Activated B cell treated with CpG ODN at 0.5 μM for 24 hours (primary cell): ENCODE measurements around the gene ZBTB37. TPM values are rescaled to one million over a fixed set of nuclear protein-coding genes. Genes with fewer than 3 reads are reported as not detected.
"Not testable (repeated sequence)": the region's sequence is repeated elsewhere in the genome, so short reads cannot be mapped to it uniquely, and the experiment has no call there.

Experiments used
- ATAC-seq: fragments of 200-7000 bp; cut with Tn5 transposase; one replicate; pipeline ENCODE4 v1.10.0; 2021; ENCODE audit warnings: low read depth, mild to moderate bottlenecking, moderate library complexity
- CTCF ChIA-PET: fragments of 350-600 bp; sonication (Branson Sonifier 250); formaldehyde crosslinking; loops from one replicate; lab custom pipeline; 2021; ENCODE audit warnings: antibody characterized with exemption; lab: Charles Lee
- POLR2A ChIA-PET: fragments of 350-600 bp; sonication (Branson Sonifier 250); formaldehyde crosslinking; loops from one replicate; lab custom pipeline; 2021; ENCODE audit warnings: antibody characterized with exemption; lab: Charles Lee
- DNase-seq: peaks from one replicate; pipeline ENCODE4 v3.0.0; 2022
- H3K27ac Mint-ChIP-seq: one replicate; pipeline ENCODE4 v1.8.0; 2020; ENCODE audit warnings: mixed read lengths
- H3K27me3 Mint-ChIP-seq: one replicate; pipeline ENCODE4 v1.8.0; 2021; ENCODE audit warnings: mixed read lengths
- H3K36me3 Mint-ChIP-seq: one replicate; pipeline ENCODE4 v1.8.0; 2021; ENCODE audit warnings: low read depth, mixed read lengths
- H3K4me1 Mint-ChIP-seq: one replicate; pipeline ENCODE4 v1.8.0; 2021; ENCODE audit warnings: mixed read lengths
- H3K4me3 Mint-ChIP-seq: one replicate; pipeline ENCODE4 v1.8.0; 2020; ENCODE audit warnings: mild to moderate bottlenecking, mixed read lengths
- H3K9me3 Mint-ChIP-seq: one replicate; pipeline ENCODE4 v1.8.0; 2020; ENCODE audit warnings: mixed read lengths
- CTCF ChIP-seq: fragments of 200-600 bp; IDR thresholded peaks from one replicate; pipeline ENCODE4 v1.8.0; 2022; ENCODE audit warnings: antibody characterized with exemption, mild to moderate bottlenecking
- intact Hi-C: fragments of 100-400 bp; cut with micrococcal nuclease; formaldehyde crosslinking; loops from one replicate; pipeline ENCODE4 v1.15.1; 2024
- total RNA-seq: library from RNA; stranded (reverse); gene quantifications from 2 replicates; pipeline ENCODE4 v1.2.3, GENCODE V29; 2022

The ZBTB37 gene
- total RNA-seq, 1 donor from 2014 or later: 24.6 TPM

- Mint-ChIP-seq H3K27ac (peak overlapping the region; percentile 26), H3K4me1 (peaks cover 2% of the 10 kb centered on the region), H3K27me3 (no peaks in the 10 kb centered on the region), H3K9me3 (no peaks in the 10 kb centered on the region), H3K36me3 (peaks cover 53% of the 10 kb centered on the region), H3K4me3 (no peak overlapping the region)
- ChIA-PET POLR2A (no interaction called here), CTCF (no interaction called here)
- DNase-seq: no peak
- TF ChIP-seq CTCF: no peak
- ATAC-seq: no peak
- intact Hi-C loops: no loop called here
Observed at GRCh38 chr1:173878251-173878650, 10.1 kb downstream of the ZBTB37 start.

GRCh38 chr1:173881117-173881516, 12.9 kb downstream of the ZBTB37 start:
- DNase-seq, H3K4me3 Mint-ChIP-seq, intact Hi-C loops, H3K4me1 Mint-ChIP-seq, ATAC-seq, H3K27me3 Mint-ChIP-seq, H3K27ac Mint-ChIP-seq, POLR2A ChIA-PET, CTCF ChIA-PET, H3K9me3 Mint-ChIP-seq: not testable (repeated sequence)
- H3K36me3 Mint-ChIP-seq: peaks cover 51% of the 10 kb centered on the region

- H3K27ac Mint-ChIP-seq: no peak overlapping the region
- H3K4me3 Mint-ChIP-seq: no peak overlapping the region
- intact Hi-C loops: no loop called here
- no peaks in the 10 kb centered on the region for H3K4me1 Mint-ChIP-seq
- no peaks in the 10 kb centered on the region for H3K27me3 Mint-ChIP-seq
- ChIA-PET CTCF (no interaction called here), POLR2A (no interaction called here)
- no peak for ATAC-seq
- TF ChIP-seq CTCF: no peak
- no peaks in the 10 kb centered on the region for H3K9me3 Mint-ChIP-seq
- DNase-seq: no peak
- H3K36me3 Mint-ChIP-seq: peaks cover 41% of the 10 kb centered on the region
Observed at GRCh38 chr1:173884701-173885100, 16.5 kb downstream of the ZBTB37 start.

- no peak for TF ChIP-seq CTCF
- DNase-seq (no peak), ATAC-seq (no peak)
- intact Hi-C loops: no loop called here
- Mint-ChIP-seq H3K9me3 (no peaks in the 10 kb centered on the region), H3K4me1 (no peaks in the 10 kb centered on the region), H3K27ac (no peak overlapping the region), H3K36me3 (peaks cover 50% of the 10 kb centered on the region), H3K27me3 (no peaks in the 10 kb centered on the region), H3K4me3 (no peak overlapping the region)
- CTCF ChIA-PET: no interaction called here
- POLR2A ChIA-PET: no interaction called here
Observed at GRCh38 chr1:173886746-173887611, 18.8 kb downstream of the ZBTB37 start.

GRCh38 chr1:173887627-173888026, 19.4 kb downstream of the ZBTB37 start:
- DNase-seq: no peak
- no peaks in the 10 kb centered on the region for H3K4me1 Mint-ChIP-seq
- no peak overlapping the region for H3K4me3 Mint-ChIP-seq
- intact Hi-C loops: no loop called here
- no peaks in the 10 kb centered on the region for H3K9me3 Mint-ChIP-seq
- ChIA-PET POLR2A (no interaction called here), CTCF (no interaction called here)
- no peaks in the 10 kb centered on the region for H3K27me3 Mint-ChIP-seq
- no peak for TF ChIP-seq CTCF
- H3K27ac Mint-ChIP-seq: no peak overlapping the region
- peaks cover 54% of the 10 kb centered on the region for H3K36me3 Mint-ChIP-seq
- ATAC-seq: no peak
